GM19351 (cell line): Measurements from ENCODE around the gene CLEC4M.

Experiments used
- ATAC-seq: cut with Tn5 transposase; IDR thresholded peaks from one replicate; pipeline ENCODE4 v1.9.1; 2021; ENCODE audit warnings: mild to moderate bottlenecking, moderate library complexity; ENCODE audit not compliant: unreplicated experiment

The CLEC4M gene, protein sequence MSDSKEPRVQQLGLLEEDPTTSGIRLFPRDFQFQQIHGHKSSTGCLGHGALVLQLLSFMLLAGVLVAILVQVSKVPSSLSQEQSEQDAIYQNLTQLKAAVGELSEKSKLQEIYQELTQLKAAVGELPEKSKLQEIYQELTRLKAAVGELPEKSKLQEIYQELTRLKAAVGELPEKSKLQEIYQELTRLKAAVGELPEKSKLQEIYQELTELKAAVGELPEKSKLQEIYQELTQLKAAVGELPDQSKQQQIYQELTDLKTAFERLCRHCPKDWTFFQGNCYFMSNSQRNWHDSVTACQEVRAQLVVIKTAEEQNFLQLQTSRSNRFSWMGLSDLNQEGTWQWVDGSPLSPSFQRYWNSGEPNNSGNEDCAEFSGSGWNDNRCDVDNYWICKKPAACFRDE

DNA sequence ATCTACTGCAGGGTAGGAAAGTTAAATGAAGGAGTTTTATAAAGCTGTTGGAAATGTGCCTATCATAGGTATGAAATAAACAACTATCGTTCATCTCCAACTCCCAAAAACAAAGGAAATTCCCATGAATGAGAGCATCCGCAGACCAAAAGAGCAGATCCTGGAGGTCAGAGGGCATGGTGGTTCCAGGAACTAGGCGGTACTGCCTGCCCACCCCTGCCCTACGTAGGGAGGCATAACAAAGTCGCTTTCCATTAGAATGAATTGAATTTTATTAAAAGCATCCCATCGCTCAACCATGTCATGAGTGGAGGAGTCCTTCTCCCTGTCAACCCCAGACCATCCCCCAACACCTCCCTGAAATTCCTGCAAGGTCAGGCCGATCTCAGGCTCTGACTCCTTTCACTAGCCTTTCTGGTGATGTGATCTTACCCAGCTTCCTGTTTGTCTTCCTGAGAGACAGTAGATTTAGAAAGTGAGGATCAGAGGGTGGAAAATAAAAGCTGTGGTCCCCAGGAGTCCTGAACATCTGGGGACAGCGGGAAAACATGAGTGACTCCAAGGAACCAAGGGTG is at the start of gene CLEC4M:
Gene CLEC4M (plus strand): TSS at position 525 of the 575 bp plus-strand sequence. CDS start 24 bp downstream, at position 549.
- ATAC-seq = no peak

DNA sequence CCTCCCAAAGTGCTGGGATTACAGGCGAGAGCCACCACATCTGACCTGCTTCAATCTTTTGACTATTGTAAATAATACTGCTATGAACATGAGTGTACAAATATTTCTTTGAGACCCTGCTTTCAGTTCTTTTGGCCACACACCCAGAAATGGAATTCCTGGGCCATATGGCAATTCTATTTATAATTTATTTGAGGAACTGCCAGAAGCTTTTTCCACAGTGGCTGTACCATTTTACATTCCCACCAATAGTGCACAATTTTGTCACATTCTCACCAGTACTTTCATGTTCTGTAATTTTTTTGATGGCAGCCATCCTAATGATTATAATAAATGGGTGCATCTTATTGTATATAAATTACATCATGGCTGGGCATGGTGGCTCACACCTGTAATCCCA is 47.4 kb upstream of the CLEC4M start:
- no peak for ATAC-seq

DNA sequence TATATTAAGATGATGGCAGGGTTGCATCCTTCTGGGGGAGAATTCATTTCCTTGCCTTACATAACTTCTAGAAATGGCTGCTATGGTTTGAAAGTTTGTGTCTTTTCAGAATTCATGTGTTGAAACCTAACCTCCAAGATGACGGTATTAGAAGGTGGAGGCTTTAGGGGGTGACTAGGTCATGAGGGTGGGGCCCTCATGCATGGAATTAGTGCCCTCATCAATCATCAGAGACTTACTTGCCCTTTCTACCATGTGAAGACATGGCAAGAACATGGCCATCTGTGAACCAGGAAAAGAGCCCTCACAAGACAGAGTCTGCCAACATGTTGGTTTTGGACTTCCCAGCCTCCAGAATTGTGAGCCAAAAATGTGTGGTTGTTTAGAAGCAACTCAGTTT is 46.3 kb upstream of the CLEC4M start:
- ATAC-seq = no peak

DNA sequence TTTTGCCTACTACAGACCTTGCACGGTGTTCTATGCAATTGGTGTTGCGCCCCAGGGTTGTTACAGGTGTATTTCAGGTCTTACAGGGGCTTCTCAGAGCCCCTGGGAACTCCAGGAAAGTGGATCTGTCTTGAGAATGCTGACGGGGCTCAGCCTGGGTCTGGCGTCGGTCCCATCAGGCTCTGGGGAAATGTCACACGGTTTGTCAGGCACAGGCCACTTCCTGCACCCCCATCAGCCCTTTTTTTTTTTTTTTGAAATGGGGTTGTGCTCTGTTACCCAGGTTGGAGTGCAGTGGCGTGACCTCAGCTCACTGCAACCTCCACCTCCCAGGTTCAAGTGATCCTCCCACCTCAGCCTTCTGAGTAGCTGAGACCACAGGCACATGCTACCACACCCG is 44.4 kb upstream of the CLEC4M start:
- no peak for ATAC-seq

DNA sequence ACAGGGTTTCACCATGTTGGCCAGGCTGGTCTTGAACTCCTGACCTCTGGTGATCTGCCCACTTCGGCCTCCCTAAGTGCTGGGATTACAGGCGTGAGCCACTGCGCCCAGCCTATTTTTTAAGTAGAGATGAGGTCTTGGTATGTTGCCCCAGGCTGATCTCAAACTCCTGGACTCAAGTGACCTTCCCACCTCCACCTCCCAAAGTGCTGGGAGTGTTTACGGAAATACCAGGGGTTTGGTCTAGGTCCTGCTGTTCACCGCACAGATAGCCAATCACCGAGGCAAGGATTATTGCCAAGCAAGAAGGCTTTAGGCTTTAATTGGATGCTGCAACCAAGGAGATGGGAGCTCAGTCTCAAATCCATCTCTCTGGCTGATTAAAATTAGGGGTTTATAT is 42.7 kb upstream of the CLEC4M start:
- no peak for ATAC-seq

DNA sequence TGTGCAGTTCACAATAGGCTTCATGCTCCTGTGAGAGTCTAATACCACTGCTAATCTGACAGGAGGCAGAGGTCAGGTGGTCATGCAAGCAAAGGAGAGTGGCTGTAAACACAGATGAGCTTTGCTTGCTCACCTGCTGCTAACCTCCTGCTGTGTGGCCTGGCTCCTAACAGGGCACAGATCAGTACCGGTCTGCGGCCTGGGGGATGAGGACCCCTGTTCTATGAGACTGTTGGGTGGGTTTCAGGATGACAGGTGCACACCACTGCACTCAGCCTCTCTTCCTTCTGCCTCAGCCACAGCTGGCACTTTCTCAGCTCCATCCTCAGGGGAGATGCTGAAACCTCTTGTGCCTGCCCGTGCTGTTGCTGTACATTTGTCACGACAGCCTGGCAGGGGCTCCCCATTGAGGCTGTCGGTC is 40.8 kb upstream of the CLEC4M start:
- no peak for ATAC-seq

DNA sequence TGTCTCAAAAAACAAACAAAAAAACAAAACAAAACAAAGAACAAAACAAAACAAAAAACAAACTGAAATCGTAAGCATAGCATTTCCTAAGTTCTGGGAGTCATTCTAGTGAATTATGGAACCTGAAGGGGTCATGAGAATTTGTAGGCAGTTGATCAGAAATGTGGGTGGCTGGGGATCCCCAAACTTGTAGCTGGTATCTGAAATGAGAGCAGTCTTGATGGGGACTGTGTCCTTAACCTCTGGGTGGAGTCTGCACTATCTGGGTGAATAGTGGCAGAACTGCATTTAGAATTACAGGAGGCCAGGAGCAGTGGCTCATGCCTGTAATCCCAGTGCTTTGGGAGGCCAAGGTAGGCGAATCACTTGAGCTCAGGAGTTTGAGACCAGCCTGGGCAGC is 37.3 kb upstream of the CLEC4M start:
- ATAC-seq = no peak

DNA sequence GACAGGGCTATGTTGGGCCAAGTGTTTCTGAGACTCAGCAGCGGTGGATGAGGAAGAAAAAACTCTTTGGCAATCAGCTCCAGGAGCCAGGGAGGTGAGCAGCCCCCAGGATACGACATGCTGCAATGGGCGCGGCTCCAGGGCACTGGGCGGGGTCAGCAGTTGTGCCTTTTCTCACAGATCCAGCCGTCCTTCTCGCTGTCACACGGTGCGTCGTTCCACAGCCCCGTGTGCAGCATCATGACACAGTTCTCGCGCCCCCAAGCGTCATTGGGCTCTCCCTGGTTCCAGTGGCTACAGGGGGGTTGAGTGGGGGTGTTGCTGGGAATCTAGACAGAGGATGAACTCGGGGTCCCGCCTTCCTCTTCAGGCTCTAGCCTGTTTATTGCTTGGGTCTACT is 33.8 kb upstream of the CLEC4M start:
- no peak for ATAC-seq

DNA sequence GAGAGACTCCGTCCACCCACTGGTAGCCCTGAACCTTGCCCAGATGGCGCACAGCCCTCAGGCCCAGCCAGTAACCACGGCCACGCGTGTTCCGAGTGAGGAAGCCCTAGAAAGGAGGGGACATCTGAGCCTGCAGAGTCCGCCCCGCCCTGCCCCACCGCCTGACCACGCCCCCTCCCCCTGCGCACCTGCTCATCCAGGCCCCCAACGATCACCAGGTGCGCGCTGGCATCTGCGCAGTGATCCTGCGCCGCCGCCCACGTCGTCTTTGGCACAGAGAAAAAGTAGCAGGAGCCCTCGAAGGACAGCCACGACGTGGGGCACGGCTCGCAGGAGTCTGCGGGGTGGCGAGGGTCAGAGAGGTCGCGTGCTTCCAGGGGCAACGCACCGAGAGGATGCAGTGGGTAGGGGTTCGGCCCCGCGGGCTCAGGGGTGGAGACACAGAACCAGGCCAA is 33.2 kb upstream of the CLEC4M start:
- ATAC-seq = no peak

DNA sequence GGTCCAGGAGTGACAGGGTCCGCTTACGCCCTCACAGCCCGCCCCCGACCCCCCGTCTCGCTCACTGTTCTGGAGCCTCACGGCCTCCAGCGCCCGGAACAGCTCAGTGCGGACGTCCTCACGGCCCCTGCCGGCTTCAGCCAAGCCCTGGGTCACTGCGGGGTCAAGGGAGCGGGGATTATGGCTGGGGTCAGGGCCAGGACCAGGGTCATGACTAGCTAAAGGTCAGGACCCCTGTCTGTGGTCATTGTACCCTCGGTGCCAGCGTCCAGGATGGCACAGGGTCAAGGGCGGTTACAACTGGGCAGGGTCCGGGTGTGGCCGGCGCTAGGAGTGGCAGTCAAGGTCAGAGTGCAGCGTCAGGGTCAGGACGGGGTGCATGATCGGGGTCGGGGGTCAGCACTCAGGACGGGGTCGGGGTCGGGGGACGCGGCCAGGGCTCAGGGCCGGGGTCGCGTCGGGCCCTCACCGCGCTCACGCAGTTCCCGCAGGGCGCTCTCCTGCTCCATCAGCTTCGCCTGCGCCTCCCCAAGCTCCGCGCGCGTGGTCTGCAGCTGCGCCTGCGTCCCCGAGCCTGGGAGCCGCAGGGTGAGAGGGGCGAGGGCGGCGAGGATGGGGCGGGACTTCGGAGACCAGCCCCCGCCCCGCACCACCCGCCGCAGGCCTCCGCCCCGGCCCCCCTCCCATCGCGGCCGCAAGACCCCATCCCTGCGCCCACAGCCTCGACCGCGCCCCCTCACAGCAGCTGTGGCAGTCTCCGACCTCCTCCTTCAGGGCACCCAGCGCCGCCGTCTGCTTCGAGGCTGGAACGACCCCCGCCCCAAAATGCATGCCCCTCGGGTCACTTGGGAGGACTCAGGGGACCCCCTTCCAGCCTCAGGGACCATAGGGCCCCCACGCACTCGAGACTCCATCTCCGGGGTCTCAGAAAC is 32.5 kb upstream of the CLEC4M start:
- ATAC-seq = no peak

DNA sequence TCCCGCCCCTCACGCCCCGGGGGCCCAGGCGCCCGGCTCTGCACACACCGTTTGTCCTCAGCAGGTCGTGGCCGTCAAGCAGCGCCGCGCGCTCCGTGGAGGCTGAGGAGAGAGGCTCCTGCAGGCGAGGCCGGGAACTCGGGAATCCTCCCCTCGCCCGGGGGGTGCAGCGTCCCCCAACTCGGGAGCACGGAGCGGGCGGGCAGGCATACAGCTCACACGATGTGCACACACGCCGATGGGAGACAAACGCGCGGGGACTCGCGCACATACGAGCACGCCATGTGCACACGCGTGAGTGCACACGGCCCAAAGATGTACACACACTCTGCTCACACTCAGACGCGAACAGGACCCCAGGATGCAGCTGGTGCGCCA is 31.8 kb upstream of the CLEC4M start:
- no peak for ATAC-seq

DNA sequence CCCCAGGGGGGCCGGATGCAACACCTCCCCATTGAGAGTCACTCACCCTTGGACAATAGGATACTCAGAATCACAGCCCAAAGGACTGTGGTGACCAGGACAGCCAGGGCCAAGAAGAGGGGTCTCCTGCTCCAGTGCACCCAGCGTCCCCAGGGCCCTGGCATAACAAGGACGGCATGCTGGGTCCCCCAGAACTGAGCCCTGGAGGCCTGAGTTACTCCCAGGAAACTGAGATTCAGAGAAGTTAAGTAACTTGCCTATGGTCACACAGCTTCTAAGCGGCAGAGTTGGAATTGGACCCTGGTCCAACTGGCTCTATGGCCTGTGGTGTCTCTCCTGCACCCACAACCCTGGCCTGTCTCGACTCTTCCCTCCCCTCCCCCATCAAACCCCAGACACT is 31.4 kb upstream of the CLEC4M start:
- ATAC-seq = no peak

DNA sequence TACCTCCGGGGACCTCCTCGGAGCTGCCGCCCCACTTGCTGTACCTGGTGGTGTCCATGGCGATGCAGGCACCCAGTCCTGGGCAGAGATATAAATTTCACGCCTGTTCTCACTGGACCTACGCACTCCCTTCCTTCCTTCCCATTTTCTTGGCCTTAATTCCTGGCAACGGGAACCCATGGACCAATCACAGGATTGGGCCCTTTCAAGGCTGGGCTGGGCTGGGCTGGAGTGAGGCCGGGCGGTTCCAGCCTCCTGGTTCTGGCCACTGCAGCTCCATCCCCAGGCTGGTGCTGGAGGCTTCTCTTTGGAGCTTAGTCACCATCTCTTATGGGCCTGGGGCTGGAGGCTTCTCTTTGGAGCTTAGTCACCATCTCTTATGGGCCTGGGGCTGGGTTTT is 31.0 kb upstream of the CLEC4M start, which contains the start of gene CLEC4G:
Gene CLEC4G (minus strand): TSS at position 66 of the 400 bp plus-strand sequence. CDS start 8 bp downstream, at position 58.
- ATAC-seq = no peak

DNA sequence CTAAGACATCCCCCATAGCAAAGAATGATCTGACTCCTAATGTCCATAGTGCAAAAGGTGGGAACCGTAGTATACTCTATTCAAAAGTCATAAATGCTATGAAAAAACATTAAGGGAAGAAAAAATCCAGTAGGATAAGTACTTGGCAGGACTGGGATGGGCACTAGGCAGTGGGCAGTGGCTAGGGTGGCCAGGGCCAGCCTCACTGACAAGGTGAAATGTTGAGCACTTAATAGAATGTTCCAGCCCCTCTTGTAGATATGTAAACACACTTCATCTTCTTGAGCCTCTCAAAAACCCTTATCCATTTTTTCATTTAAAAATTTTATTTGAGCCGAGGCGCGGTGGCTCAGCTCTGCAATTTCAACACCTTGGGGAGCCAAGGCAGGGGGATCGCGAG is 29.7 kb upstream of the CLEC4M start:
- ATAC-seq = no peak

DNA sequence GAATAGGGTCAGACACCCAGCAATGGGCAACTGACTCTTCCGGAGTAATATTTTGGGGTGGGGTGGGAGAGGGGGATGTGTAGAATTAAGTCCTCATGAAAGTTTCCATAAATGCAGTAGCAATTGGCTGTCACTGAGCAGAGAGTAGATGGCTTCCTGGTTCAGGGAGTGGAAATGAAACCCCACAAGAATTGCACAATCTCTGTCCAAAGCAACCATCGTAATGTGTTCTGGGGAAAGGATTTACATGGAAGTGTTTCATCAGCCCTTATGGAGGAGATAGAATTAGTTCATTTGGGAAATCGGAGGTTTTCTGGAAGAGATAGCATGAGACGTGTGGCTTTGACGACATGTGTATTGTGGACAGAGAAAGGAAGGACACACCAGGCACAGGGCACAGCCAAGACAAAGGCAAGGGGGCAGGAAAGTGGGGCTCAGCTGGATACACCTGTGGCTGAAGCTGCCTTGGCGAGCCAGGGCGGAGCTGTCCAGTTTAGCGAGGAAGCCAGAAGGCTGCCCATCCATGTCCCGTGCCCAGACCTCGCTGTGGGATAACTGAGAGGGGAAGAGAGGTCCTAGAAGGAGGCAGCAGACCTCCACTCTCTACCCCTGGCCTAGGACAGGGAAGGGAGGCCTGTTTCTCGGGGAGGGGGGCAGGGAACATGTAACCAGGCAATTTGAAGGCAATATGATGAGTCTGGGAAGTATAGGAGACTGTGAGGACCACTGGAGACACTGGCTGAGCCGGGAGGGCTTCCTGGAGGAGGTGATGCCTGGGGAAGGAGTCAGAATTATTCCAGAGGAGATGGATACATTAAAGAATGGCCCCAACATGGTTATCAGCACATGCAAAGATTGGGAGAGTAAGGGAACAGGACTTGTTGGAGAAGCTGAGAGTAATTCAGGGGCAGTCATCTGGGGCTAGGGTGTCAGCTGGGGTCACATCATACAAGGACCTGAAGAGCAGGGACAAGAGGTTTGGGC is 28.5 kb upstream of the CLEC4M start:
- ATAC-seq = no peak

DNA sequence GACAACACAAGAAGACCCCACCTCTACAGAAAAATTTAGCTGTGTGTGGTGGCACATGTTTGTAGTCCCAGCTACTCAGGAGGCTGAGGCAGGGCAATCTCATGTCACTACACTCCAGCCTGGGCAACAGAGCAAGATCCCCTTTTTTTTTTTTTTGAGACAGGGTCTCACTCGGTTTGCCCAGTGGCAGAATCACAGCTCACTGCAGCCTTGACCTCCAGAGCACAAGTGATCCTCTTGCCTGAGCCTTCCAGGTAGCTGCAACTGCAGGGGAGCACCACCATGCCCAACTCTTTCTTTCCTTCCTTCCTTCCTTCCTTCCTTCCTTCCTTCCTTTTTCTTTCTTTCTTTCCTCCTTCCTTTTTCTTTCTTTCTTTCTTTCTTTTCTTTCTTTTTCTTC is 26.9 kb upstream of the CLEC4M start:
- ATAC-seq = no peak

DNA sequence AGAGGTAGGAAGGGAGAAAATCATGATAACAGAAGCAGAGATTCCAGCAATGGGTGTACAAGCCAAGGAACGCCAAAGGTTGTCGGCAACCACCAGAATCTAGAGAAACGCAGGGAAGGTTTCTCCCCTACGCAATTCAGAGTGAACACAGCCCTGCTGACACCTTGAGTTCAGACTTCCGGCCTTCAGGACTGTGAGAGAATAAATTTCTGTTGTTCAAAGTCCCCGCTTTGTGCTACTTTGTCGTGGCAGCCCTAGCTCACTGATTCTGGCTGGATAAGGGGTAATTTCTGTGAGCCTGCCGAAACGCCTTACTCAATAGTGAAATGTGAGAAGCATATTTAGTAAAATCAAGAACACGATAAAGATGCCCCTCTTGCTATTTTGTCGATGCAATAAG is 25.8 kb upstream of the CLEC4M start:
- no peak for ATAC-seq

DNA sequence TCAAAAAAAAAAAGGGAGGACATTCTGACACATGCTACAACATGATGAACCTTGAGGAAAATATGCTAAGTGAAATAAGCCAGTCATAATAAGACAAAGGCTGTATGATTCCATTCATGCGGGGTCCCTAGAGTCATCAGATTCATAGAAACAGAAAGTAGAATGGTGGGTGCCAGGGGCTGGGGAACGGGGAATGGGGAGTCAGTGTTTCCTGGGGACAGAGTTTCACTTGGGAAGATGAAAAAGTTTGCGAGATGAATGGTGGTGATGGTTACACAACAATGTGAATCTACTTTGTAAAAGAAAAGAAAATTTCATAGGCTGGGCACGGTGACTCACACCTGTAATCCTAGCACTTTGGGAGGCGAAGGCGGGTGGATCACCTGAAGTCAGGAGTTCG is 25.0 kb upstream of the CLEC4M start:
- ATAC-seq = no peak

DNA sequence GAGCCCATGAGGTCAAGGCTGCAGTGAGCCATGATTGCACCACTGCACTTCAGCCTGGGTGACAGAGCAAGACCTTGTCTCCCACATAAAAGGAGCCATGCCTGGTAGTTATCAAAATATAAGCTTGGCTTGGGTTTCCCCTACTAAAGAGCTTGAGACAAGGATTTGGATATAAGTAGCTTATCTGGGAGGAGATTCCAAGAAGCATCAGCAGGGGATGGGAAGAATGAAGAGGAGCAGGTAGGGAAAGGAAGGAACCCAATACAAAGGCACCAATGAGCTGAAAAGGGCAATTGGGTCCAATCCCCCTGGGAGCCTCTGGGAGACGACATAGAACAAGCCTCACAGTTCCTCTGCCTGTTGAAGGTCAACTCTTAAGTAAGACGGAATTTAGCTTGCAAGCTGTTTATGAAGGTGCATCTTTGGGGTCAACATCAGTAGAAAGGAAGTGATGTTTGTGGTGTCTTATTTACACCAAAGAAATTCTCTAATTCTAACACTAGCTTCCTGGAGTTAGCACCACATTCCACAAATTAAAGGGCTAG is 23.8 kb upstream of the CLEC4M start:
- ATAC-seq = no peak
